ENCODE results near the gene TPRN. TPM values are rescaled to one million over a fixed set of nuclear protein-coding genes. Genes with fewer than 3 reads are reported as not detected.
A peak's percentile ranks its signal among the peaks of the same experiment; 100 is the strongest.

The TPRN gene
- total RNA-seq, 1 donor: 6.9 TPM

DNA sequence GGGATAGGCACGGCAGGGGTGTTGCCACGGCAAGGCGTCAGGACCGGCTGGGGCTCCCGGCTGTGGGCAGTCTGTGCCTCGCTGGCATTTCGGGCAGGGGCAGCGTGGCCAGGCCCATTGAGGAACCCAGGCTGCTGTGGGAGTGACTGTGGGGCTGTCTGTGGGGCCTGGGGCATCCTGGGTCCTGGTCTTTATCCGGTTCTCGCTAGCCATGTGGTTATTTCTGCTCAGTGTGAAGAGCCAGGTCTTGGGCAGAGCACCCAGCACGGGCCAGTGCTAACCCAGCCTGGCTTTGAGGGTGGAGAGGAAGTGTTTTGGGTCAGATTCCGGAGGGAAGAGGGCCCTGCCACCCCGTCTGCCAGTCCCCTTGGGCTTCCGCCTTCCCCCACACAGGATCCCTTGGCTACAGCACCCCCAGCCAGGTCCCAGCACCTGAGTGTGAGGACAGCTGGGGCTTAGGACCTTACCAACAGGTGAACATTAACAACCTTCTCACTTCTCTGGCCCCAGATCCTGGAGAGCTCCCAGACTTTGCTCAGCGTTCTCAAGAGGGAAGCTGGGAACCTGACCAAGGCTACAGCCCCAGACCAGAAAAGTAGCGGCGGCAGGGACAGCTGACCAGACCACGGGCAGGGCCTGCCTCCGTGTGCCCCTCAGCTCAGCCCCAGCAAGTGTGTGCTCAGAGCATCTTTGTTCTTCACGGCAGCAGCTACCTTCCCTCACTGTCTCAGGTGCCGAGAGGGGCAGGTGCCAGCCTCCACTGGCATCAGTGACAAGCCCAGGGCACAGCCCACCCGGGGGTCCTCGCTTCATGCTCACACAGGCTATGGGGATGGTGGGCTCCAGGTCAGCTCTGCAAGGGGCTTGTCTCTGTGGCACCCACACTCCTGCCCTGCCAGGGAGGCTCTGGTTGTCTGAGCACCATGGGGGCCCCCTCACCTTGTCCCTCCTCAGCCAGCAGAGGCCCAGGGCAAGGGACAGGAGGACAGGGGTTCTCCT is 10.9 kb downstream of the TPRN start:
- TF ChIP-seq, protein P1, sequence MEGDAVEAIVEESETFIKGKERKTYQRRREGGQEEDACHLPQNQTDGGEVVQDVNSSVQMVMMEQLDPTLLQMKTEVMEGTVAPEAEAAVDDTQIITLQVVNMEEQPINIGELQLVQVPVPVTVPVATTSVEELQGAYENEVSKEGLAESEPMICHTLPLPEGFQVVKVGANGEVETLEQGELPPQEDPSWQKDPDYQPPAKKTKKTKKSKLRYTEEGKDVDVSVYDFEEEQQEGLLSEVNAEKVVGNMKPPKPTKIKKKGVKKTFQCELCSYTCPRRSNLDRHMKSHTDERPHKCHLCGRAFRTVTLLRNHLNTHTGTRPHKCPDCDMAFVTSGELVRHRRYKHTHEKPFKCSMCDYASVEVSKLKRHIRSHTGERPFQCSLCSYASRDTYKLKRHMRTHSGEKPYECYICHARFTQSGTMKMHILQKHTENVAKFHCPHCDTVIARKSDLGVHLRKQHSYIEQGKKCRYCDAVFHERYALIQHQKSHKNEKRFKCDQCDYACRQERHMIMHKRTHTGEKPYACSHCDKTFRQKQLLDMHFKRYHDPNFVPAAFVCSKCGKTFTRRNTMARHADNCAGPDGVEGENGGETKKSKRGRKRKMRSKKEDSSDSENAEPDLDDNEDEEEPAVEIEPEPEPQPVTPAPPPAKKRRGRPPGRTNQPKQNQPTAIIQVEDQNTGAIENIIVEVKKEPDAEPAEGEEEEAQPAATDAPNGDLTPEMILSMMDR (IDR thresholded peaks at IDR 0.05; ENCODE audit: insufficient read depth, low read depth, low read length): no peak
- DNase-seq (ENCODE audit: low read depth): no peak
- peak overlapping the region; percentile 88 for H3K4me3 ChIP-seq (ENCODE audit: low read depth, low read length)

DNA sequence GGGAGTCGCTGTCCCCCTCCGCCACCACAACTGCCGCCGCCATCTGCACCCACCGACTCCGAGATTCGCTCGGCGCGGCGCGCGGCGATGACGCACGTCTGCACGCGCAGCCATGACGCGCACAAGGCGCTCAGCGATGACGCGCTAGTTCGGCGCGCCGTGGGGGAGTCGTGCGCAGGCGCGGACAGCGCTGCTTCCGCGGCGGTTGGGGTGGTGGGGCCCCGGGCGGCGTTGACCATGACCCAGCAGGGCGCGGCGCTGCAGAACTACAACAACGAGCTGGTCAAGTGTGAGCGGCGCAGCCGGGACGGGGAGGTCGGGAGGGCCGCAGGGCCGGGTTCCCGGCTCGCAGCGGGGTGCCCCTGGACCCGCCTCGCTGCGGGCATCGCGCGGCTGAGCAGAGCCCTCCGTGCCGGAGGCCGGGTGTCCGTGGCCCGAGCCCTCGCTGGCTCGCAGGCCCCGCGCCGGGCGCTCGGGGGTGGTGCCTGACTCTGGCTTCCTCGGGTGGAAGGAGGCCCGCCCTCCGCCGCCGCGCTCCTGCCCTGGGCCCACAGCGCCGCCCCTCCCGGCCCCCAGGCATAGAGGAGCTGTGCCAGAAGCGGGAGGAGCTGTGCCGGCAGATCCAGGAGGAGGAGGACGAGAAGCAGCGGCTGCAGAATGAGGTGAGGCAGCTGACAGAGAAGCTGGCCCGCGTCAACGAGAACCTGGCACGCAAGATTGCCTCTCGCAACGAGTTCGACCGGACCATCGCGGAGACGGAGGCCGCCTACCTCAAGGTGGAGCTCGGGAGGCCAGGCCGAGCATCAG is 11.8 kb downstream of the TPRN start, which contains the start of the genes ANAPC2 and SSNA1:
Gene ANAPC2 (minus strand): TSS at position 71 of the 807 bp plus-strand sequence. CDS start 28 bp downstream, at position 43.
Gene SSNA1 (plus strand): TSS at position 187 of the 807 bp plus-strand sequence. CDS start 51 bp downstream, at position 238.
- TF ChIP-seq, protein P1 (IDR thresholded peaks at IDR 0.05; ENCODE audit: insufficient read depth, low read depth, low read length): peak; percentile 47
- H3K4me3 ChIP-seq (ENCODE audit: low read depth, low read length): peak within 1 kb of the TSS; percentile 88
- DNase-seq (ENCODE audit: low read depth): peak; percentile 94

DNA sequence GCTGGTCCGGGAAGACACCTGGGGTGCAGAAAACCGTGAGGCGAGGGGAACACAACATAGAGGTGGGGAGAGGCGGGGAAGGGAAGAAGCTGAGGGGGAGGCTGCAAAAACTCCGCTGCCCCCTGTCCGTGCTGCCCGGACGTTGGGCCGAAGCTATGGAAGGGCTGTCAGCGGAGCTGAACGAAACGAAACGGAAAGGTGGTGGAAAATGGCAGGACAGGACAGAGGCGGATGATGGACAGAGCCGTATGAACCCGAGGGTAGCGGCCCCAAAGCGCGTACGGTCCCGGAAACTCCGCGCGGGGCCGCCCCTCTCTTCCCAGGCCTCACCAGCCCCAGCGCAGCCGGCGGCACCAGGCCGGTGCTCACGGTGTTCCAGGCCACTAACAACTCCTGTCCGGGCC is 12.5 kb downstream of the TPRN start:
- TF ChIP-seq, protein P1 (IDR thresholded peaks at IDR 0.05; ENCODE audit: insufficient read depth, low read depth, low read length): no peak
- H3K4me3 ChIP-seq (ENCODE audit: low read depth, low read length): peak overlapping the region; percentile 88
- no peak for DNase-seq (ENCODE audit: low read depth)

DNA sequence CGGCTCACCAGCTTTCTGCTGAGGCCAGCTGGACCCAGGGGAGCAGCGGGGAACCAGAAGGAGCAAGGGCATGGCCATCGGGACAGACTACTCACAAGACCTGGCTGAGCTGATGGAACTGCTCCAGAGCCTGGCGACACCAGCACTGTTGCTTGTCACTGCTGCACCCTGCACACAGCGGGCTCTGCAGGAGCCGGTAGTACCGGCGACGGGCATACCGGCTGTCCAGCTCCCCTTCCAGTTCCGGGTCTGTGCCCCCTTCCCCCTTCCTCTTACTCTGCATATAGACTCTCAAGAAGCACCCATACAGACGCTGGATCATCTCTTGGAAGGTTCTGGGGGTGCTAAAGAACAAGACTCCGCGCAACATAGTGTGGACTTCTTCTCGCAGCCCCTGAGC is 13.2 kb downstream of the TPRN start:
- TF ChIP-seq, protein P1 (IDR thresholded peaks at IDR 0.05; ENCODE audit: insufficient read depth, low read depth, low read length): no peak
- no peak for DNase-seq (ENCODE audit: low read depth)
- peak overlapping the region; percentile 88 for H3K4me3 ChIP-seq (ENCODE audit: low read depth, low read length)

DNA sequence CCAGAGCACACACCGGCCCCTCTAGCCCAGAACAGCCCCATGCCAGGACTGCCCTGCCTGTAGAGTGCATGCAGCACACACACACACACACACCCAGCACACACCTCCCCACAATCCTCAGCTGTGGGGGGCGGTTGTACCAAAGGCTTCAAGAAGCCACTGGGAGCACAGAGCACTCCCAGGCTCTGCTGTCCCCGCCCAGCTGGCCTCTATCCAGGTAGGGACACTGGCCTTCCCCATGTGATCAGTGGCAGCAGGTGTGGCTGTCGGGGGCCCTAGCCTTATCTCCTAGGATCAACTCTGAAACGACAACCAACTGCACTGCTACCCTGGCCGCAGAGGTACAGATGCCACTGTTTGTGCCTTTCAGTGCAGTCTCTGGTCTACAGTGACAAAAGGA is 14.2 kb downstream of the TPRN start:
- no peak overlapping the region for H3K4me3 ChIP-seq (ENCODE audit: low read depth, low read length)

DNA sequence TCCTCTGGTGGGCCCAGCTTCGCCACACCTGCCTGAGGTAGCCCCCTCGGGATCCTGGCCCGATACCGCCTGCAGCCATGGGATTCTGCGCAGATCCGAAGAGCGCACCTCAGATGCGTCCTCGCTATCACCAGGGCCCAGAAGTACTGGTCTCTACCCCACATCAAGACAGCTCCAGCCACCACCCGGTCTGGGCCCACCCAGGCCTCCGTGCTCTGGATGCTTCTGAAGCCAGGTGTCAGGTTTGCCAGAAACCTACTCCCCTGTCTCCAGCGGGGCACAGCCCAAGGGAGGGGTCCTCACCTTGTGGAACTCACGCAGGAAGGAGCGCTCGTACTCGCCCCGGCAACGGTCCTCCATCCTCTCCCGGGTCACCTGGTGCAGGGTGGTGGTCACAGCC is 14.6 kb downstream of the TPRN start:
- H3K4me3 ChIP-seq (ENCODE audit: low read depth, low read length): no peak overlapping the region
- TF ChIP-seq, protein P1 (IDR thresholded peaks at IDR 0.05; ENCODE audit: insufficient read depth, low read depth, low read length): no peak
- DNase-seq (ENCODE audit: low read depth): no peak

More for the DNA sequence above, 14.2 kb downstream of the TPRN start:
- TF ChIP-seq, protein P1 (IDR thresholded peaks at IDR 0.05; ENCODE audit: insufficient read depth, low read depth, low read length): no peak
- DNase-seq (ENCODE audit: low read depth): no peak

All from fibroblast of villous mesenchyme (primary cell).